Measurements from ENCODE around the gene TNFAIP8L3.

Gene TNFAIP8L3

DNA sequence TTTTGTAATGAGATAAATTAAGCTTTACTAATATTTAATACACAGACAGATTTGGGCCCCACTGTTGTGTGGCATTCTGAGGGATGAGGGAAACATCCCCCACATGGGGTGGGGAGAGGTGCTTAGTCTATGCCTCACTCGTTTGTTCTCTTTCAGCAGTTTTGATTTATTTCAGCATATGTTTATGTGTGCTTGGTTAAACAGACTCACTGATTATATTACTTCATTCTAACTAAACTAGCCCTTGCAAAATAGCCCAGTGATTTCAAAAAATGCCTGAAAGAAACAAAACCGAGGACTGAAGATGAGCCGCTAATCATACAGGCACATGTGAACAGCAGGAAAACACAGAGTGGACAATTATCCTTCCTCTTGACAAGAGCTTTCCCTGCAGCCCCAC is 27.2 kb downstream of the TNFAIP8L3 start:
- Histone ChIP-seq H3K4me3 (ENCODE audit: low read depth, low read length) (no peak overlapping the region), H3K27me3 (peaks cover 30% of the 10 kb centered on the region; the same call in 1 of the 2 replicates), H3K9me3 (no peaks in the 10 kb centered on the region; the same call in 1 of the 2 replicates), H3K4me1 (no peaks in the 10 kb centered on the region), H3K36me3 (no peaks in the 10 kb centered on the region)
- DNase-seq: no peak
- TF ChIP-seq CTCF (IDR thresholded peaks at IDR 0.05; ENCODE audit: low read depth, low read length): no peak

- Histone ChIP-seq H3K4me3 (ENCODE audit: low read depth, low read length) (no peak overlapping the region), H3K27me3 (peaks cover 39% of the 10 kb centered on the region), H3K9me3 (no peaks in the 10 kb centered on the region; the same call in 1 of the 2 replicates), H3K36me3 (no peaks in the 10 kb centered on the region), H3K4me1 (no peaks in the 10 kb centered on the region)
- TF ChIP-seq CTCF (IDR thresholded peaks at IDR 0.05; ENCODE audit: low read depth, low read length): no peak
- no peak for DNase-seq
Observed at GRCh38 chr15:51065781-51066180, 28.9 kb downstream of the TNFAIP8L3 start.

GRCh38 chr15:51065261-51065660 is 29.4 kb downstream of the TNFAIP8L3 start:
- no peaks in the 10 kb centered on the region; the same call in 1 of the 2 replicates for H3K9me3 ChIP-seq
- no peak overlapping the region for H3K4me3 ChIP-seq (ENCODE audit: low read depth, low read length)
- H3K4me1 ChIP-seq: no peaks in the 10 kb centered on the region
- DNase-seq: no peak
- H3K27me3 ChIP-seq: peaks cover 45% of the 10 kb centered on the region
- TF ChIP-seq CTCF (IDR thresholded peaks at IDR 0.05; ENCODE audit: low read depth, low read length): no peak
- no peaks in the 10 kb centered on the region for H3K36me3 ChIP-seq

DNA sequence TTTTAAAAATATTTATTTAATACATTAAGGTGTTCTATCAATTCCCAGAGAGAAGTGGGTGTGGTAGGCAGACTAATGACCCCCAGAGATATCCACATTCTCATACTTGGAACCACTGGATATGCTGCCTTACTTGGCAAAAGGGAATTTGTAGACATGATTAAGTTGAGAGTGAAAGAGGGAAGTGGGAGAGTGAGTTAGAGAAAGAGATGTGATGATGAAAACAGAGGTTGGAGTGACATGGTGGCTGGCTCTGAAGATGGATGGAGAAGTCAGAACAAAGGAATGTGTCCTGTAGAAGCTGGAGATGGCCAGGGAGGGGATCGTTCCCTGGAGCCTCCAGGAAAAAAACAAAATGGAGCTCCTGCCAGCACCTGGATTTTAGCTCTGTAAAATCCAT is 32.0 kb downstream of the TNFAIP8L3 start:
- DNase-seq: no peak
- Histone ChIP-seq H3K4me3 (ENCODE audit: low read depth, low read length) (no peak overlapping the region), H3K4me1 (no peaks in the 10 kb centered on the region), H3K27me3 (peaks cover 56% of the 10 kb centered on the region), H3K9me3 (no peaks in the 10 kb centered on the region), H3K36me3 (no peaks in the 10 kb centered on the region)
- no peak for TF ChIP-seq CTCF (IDR thresholded peaks at IDR 0.05; ENCODE audit: low read depth, low read length)

- Histone ChIP-seq H3K9me3 (no peaks in the 10 kb centered on the region), H3K36me3 (no peaks in the 10 kb centered on the region), H3K27me3 (peaks cover 44% of the 10 kb centered on the region), H3K4me1 (no peaks in the 10 kb centered on the region), H3K4me3 (ENCODE audit: low read depth, low read length) (no peak overlapping the region)
- DNase-seq: no peak
- TF ChIP-seq CTCF (IDR thresholded peaks at IDR 0.05; ENCODE audit: low read depth, low read length): no peak
Observed at GRCh38 chr15:51060030-51060673, 34.6 kb downstream of the TNFAIP8L3 start.

- no peaks in the 10 kb centered on the region for H3K36me3 ChIP-seq
- no peaks in the 10 kb centered on the region for H3K4me1 ChIP-seq
- no peak for DNase-seq
- no peak overlapping the region for H3K4me3 ChIP-seq (ENCODE audit: low read depth, low read length)
- H3K27me3 ChIP-seq: peaks cover 6% of the 10 kb centered on the region
- no peaks in the 10 kb centered on the region for H3K9me3 ChIP-seq
- no peak for TF ChIP-seq CTCF (IDR thresholded peaks at IDR 0.05; ENCODE audit: low read depth, low read length)
Observed at GRCh38 chr15:51054535-51054934, 40.2 kb downstream of the TNFAIP8L3 start.

Data from BE2C (cell line).